Measurements from ENCODE around the gene PARVG. TPM values are rescaled to one million over a fixed set of nuclear protein-coding genes. Genes with fewer than 3 reads are reported as not detected.

The PARVG gene
- polyA plus RNA-seq, 3 donors: 2.7 to 13.5 (median 7.3) TPM

DNA sequence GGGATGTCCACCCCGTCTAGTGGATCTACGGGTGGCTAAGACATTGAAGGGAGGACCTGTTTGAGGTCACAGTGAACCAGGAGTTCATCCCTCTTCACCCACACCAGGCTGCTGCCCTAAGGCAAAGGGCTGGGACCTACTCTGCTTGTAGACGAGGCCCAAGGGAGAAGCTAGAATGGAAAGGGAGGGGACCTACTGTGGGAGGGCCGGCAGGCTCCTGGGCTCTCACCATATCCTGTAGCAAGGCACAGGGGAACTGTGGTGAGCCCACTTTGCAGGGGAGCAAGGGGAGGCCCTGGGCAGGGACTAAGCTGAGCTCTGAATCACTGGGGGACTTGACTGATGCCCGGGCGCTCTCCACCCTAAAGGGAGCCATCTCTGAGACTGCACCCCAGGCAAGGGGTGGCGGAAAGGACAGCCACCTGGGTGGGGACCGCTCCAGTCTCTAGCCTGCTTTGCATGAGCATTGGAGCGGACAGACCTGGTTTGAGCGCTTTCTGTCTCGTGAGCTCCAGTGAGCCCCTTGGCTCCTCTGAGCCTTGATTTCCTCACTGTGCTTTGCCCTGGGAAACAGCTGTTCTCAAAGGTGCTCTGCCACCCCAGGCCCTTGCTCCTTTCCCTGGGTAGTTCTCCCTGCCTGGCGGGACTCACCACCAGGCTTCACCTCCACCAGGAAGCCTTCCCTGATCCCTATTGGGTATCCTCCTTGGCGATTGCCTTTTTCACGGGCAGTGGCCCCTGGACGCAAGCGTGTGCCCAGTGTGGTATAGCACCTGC lies 24.2 kb downstream of the PARVG start:
- WGBS, 3 donors: 79 to 89% (median 88%) methylated on average over 16 of the region's 16 CpGs
- H3K27ac ChIP-seq (ENCODE audit: low read depth, low read length): no peak overlapping the region

DNA sequence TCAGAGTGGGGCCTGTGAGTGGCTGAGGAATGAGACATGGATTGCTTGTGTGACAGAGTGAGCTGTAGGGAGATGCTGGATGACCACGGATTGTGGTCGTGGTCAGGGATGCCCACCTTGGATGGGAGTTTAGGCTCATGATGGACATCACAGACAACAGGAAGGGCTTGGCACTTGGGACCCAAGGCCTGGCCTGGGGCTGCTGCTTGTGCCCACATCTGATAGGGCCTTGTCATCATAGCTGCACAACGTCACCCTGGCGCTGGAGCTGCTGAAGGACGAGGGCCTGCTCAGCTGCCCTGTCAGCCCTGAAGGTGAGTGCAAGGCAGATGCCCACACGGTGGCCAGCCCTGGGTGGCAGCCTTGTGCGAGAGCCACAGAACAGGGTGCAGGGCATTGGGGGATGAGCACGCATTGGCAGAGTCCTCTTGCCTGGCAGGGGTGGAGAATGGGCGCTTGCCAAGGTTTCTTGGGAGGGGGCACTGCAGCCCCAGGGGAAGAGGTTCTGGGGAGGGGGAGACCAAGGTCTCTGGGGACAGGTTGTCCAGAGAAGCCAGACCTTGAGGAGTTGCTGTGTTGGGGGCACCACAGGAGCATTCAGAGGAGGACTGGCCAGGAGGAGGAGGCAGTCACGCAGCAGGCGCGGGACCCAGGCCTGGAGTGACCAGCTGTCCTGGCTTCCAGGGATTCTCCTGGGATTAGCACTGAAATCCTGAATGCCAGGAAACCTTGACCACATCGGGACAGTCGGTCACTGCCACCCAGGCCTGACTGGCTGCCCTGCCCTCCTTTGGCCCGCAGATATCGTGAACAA lies 25.0 kb downstream of the PARVG start:
- WGBS, 3 donors: 78 to 92% (median 84%) methylated on average over 16 of the region's 16 CpGs
- H3K27ac ChIP-seq (ENCODE audit: low read depth, low read length): no peak overlapping the region

DNA sequence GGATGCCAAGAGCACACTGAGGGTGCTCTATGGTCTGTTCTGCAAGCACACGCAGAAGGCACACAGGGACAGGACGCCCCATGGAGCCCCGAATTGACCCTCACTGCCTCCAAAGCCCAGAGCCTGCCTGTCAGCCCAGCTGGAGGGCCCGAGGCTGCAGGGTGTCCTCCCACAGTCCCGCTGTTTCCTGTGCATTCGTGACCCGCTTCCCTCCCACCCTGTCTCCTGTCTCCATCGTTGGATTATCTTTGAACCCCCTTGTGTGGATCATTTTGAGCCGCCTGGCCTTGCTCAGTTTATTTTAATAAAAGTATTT lies 25.6 kb downstream of the PARVG start:
- 73 to 87% (median 75%) methylated on average over 8 to 9 of the region's 9 CpGs for WGBS, 3 donors
- no peak overlapping the region for H3K27ac ChIP-seq (ENCODE audit: low read depth, low read length)

DNA sequence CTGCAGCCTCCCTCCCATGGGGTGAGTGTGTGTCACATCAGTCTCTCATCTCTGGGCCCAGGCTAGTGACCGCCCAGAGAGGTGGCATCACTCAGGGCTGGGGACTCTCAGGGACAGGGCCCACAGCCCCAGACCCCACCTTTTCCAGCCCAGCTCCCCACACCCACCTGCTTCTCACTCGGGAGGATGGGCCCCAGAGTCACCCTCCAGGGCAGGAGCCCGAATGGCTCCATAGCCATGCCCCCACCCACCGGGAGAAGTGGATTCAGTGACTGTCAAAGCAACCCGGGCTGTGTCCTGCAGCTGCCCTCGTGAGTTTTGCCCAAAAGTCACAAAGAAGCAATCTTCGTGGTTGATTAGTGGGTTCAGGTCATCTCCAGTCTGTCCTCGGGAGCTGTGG lies 26.0 kb downstream of the PARVG start:
- no peak overlapping the region for H3K27ac ChIP-seq (ENCODE audit: low read depth, low read length)
- 70 to 90% (median 86%) methylated on average over 8 of the region's 8 CpGs for WGBS, 3 donors

DNA sequence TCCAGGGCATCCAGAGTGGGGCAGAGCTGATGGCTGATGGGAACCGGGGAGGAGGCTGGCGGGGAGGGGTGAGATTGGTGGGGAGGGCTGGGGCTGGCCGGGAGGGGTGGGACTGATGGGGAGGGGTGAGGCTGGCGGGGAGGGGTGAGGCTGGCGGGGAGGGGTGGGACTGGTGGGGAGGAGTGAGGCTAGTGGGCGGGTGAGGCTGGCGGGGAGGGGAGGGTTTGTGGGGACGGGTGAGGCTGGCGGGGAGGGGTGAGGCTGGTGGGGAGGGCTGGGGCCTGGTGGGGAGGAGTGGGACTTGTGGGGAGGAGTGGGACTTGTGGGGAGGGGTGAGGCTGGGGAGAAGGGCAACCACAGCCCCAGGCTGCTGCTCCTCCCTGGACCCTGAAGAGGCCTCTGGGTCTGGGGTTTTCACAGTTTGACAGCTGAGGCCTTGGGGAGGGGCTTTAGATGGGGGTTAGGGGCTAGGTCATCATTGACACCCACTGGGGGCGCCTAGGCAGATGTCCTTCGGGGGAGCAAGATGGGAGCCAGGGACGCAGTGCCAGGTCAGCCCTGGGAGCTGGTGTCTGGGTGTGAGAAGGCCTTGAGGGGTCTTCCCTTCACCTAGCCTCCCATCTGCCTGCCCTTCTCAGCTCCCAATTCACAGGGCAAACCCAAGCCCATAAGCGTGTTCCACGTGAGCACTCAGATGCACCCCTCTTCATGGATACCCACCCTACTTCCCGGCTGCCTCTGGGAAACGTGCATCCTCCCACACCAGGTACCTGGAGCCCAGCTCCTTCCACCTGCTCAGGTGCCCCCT lies 26.7 kb downstream of the PARVG start:
- WGBS, 3 donors: 82 to 92% (median 86%) methylated on average over 13 to 16 of the region's 16 CpGs
- H3K27ac ChIP-seq (ENCODE audit: low read depth, low read length): no peak overlapping the region

DNA sequence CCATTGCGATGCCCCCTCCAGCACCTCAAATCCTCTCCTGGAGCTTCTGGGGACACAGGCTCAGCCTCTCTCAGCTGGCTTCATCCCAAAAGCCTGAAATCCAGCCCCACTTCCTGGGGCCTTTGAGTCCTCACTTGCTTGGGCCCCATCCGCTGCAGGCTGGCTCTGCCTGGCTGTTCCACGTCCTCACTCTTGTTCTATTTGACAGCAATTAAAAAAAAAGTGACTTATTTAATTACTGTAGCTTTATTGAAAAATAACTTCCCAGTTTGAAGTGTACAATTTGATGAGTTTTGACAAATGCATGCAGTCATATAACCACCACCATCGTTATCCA lies 27.2 kb downstream of the PARVG start:
- H3K27ac ChIP-seq (ENCODE audit: low read depth, low read length): no peak overlapping the region
- 78 to 84% (median 84%) methylated on average over 4 of the region's 4 CpGs for WGBS, 3 donors

DNA sequence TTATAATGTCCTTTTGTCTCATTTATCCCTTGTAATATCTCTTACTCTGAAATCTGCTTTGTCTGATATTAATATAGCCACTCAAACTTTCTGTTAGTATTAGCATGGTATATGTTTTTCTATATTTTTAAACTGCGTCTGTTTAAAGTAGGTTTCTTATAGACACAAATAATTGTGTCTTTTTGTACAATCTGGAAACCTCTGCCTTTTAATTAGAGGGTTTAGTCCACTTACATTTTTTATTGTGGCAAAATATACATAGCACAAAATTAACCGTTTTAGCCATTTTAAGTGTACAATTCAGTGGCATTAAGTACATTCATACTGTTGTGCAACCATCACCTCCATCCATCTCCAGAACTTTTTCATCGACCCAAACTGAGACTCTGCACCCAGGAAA lies 28.6 kb downstream of the PARVG start:
- no peak overlapping the region for H3K27ac ChIP-seq (ENCODE audit: low read depth, low read length)
- WGBS, 3 donors: 76 to 93% (median 91%) methylated on average over 3 of the region's 3 CpGs

DNA sequence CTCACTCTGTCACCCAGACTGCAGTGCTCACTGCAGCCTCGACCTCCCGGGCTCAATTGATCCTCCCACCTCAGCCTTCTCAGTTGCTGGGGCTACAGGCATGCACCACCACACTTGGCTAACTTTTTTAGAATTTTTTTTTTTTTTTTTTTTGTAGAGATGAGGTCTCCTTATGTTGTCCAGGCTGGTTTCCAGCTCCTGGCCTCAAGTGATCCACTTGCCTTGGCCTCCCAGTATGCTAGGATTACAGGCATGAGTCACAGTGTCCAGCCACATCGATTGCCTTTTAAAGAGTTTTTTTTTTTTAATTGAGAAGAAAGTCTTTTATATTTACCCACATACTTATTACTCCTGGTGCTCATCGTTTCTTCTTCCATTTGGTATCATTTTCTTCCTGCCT lies 30.0 kb downstream of the PARVG start:
- H3K27ac ChIP-seq (ENCODE audit: low read depth, low read length): no peak overlapping the region
- 71 to 82% (median 80%) methylated on average over 4 of the region's 4 CpGs for WGBS, 3 donors

DNA sequence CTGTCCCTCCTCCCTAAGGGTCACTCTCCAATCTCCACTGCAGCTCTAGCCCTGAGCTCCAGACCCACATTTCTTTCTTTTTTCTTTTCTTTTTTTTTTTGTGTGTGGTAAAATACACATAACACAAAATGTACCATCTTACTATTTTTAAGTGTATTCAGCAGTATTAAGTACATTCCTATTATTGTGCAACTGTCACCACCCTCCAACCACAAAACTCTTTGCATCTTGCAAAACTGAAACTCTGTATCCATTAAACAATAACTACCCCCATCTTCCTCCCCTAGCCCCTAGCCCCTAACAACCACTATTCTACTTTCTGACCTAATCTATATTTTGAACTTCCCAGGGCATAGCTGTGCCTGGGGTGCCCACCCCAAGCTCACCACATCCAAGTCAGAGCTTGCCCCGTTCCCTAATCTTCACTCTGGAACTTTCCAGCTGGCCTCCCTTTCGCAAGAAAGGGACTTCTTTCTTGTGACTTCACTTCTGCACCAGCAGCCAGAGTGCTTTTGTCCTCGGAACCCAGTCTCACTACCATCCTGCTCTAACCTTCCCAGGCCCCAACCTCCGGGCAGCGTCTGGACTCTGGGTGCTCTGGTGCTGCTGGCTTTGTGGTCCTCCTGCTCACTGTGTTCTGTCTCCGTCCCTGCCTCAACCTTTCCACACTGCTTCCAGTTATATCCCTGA lies 30.7 kb downstream of the PARVG start:
- 69 to 72% (median 71%) methylated on average over 6 of the region's 6 CpGs for WGBS, 3 donors

DNA sequence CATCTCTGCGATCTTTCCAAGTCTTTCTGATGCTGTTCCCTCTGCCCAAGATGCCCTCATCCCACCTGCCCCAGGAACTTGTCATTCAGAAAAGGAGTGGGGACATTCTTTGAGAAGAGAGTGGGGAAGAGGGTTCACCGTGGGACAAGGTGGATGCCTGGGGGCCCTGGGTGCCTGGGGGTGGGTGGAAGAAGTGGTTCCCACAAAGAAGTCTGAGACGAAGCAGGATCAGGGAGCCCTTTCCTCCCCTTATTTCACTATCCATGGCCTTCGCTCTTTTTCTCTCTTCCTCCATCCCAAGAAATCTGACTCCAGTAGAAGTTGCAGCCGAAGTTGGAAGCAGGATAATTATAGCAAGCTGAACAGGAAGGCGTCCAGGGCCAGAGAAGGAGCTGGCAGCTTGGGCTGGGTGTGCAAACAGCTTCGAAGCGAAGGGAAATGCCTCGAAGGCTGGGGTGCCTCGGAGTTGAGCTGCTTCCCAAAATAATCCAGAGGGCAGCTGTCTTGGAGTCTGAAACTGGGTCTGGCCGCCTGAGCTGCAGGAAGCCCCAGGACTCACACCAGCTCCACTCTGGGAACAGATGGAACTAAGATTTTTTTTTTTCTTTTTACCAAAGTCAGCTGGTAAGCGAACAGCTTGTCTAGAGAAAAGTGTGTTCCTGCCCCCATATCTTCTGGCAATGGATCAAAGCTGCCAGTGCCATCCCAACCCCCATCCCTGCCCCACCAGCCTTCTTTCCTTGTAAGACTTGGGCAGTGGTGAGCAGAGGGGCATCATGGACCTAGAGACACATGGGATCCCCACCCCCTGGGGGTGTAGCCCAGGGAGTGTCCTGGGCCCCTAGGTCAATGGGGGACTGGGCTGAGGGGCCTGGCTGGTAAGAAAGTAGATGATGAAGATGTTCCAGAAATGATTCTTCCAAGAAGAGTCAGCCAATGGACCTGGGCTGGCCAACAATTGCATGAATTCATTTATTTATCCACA lies 31.5 kb downstream of the PARVG start:
- no peak overlapping the region for H3K27ac ChIP-seq (ENCODE audit: low read depth, low read length)
- WGBS, 3 donors: 46 to 53% (median 52%) methylated on average over 12 of the region's 12 CpGs

More for the DNA sequence above, 30.7 kb downstream of the PARVG start:
- H3K27ac ChIP-seq (ENCODE audit: low read depth, low read length): no peak overlapping the region

DNA sequence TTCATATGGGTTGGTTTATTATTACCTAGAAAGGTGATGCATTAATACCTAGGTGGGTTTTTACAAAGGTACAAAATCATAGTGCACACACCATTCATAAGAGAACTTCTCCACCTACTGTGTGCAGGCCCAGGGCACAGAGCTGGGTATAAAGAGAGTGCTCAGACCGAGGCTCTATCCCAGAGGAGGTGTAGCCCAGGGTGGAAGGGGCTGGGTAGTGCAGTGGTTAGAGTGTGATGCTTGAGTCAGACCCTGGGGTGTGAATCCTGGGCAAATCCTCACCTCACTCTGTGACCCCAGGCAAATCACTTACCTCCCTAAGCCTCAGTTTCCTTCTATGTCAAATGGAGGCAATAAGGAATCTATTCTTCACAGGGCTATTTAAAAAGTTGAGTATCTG lies 32.2 kb downstream of the PARVG start:
- no peak overlapping the region for H3K27ac ChIP-seq (ENCODE audit: low read depth, low read length)

DNA sequence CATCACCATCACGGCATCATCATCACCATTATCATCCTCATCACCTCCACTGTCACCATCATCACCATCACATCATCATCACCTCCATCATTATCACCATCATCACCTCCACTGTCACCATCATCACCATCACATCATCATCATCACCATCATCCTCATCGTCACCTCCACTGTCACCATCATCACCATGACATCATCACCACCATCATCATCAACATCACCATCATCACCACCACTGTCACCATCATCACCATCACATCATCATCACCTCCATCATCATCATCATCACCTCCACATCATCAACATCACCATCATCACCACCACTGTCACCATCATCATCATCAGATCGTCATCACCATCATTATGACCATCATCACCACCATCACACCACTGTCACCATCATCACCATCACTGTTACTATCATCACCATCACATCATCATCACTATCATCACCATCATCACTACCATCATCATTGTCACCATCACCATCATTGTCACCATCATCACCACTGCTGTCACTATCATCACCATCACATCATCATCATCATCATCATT lies 32.8 kb downstream of the PARVG start:
- no peak overlapping the region for H3K27ac ChIP-seq (ENCODE audit: low read depth, low read length)
- 67 to 97% (median 94%) methylated on average over 3 of the region's 3 CpGs for WGBS, 3 donors

More for the DNA sequence above, 32.2 kb downstream of the PARVG start:
- 85 to 96% (median 94%) methylated on average over 1 of the region's 1 CpG for WGBS, 3 donors

DNA sequence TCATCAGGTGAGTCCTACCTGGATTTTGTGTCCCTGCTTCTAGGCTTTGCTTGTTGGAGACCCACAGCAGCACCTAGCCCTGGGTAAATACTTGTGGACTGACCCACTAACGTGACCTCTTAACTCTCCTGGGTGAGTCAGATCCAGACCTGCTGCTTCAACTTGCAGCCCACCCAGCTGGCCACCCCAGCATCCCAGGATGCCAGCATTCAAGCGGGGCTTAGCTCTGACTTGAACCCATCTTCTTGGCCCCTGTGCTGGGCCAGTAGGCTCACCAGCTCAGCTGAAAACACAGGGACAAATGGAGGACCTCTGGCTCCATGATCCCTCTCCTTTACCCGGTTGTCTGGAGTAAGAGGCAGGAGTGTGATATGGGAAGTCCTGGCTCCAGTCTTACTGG lies 33.5 kb downstream of the PARVG start:
- H3K27ac ChIP-seq (ENCODE audit: low read depth, low read length): no peak overlapping the region
- 85 to 93% (median 92%) methylated on average over 3 of the region's 3 CpGs for WGBS, 3 donors

DNA sequence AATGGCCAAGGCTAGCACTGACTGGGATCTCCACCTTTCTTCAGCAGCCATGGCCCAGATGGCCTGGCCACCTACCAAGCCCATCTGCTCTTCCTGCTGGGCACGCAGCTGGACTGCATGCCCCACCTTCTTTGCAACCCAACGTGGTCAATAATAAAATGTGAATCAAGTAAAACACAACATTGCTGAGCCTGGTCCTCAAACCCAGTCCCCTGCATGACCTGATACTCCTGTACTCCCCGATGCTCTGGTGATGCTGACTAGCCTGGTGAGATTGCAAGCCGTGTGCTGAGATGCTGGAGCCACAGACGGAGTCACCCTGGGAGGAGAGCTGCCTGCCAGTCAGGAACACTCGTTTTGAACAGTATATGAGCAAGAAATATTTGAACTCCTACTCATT lies 34.0 kb downstream of the PARVG start:
- no peak overlapping the region for H3K27ac ChIP-seq (ENCODE audit: low read depth, low read length)
- 76 to 82% (median 81%) methylated on average over 6 of the region's 6 CpGs for WGBS, 3 donors

DNA sequence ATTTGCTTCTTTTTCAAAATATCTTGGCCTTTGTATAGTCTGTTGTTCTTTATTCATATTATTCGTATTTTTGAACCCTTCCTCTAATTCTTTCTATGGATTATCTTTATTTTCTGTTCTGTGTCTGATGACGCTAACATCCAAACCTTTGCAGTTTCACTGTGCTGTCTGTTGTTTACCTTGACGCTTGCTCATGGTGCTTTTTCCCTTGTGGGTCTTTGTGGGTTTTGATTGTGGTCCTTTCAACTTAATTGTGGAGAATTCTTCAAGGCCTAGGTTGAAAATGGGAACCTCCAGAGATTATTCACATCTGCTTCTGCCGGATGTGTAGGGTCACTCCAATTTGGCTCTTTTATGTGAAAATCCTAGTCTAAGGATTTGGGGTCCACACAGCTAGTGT lies 34.6 kb downstream of the PARVG start:
- WGBS, 3 donors: 71 to 95% (median 94%) methylated on average over 4 of the region's 4 CpGs
- no peak overlapping the region for H3K27ac ChIP-seq (ENCODE audit: low read depth, low read length)

DNA sequence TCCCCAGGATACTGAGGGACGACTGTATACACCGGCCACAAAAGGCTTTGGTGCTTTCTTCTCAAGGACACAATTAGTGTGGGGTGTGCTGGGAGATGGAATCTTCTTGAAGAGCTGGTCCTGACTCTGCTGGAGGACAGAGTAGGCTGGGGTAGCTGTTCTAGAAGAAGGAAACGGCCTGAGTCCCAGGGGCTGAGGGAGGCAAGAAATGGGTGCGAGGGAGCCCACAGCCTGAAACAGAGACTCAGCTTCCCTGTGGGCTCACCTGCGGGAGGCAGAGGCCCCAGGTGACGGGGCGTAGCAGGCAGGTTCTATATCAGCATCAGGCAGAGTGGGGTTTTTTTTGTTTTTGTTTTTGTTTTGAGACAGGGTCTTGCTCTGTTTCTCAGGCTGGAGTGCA lies 36.6 kb downstream of the PARVG start:
- 75 to 79% (median 75%) methylated on average over 7 of the region's 7 CpGs for WGBS, 3 donors

DNA sequence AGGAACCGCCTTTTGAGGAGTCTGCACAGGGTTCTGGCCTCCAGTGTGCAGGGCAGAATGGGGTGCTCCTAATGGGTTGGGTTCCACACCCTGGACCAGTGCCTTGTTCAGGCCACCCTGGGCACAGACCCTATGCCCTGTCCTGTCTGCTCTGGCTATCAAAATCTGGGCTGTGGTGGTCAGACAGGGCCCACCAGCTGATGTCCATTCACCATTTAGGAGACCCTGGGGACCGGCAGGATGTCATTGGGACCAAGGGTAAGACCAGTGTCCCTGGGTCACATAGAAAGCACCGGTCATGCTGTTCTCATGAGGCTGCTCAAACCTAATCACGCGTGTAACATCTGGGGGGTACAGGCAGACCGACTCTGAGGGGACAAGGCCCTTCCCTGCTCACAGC lies 37.3 kb downstream of the PARVG start:
- H3K27ac ChIP-seq (ENCODE audit: low read depth, low read length): no peak overlapping the region
- WGBS, 3 donors: 75 to 96% (median 92%) methylated on average over 6 of the region's 6 CpGs

More for the DNA sequence above, 36.6 kb downstream of the PARVG start:
- no peak overlapping the region for H3K27ac ChIP-seq (ENCODE audit: low read depth, low read length)

All from adipose tissue (tissue), 3 donors.